ENCODE results near the gene RPH3AL. TPM values are rescaled to one million over a fixed set of nuclear protein-coding genes. Genes with fewer than 3 reads are reported as not detected.
A peak's percentile ranks its signal among the peaks of the same experiment; 100 is the strongest.
"Not testable (repeated sequence)": the region's sequence is repeated elsewhere in the genome, so short reads cannot be mapped to it uniquely, and the experiment has no call there.

The RPH3AL gene
- total and polyA plus RNA-seq, 4 donors = 4.7 to 5.9 (median 5.3) TPM

GRCh38 chr17:173166-173911 is 179.3 kb downstream of the RPH3AL start:
- no peaks in the 10 kb centered on the region for H3K9me3 ChIP-seq (ENCODE audit: control insufficient read depth, insufficient read depth, low read length)
- 75% methylated on average over 9 of the region's 10 CpGs for WGBS (ENCODE audit: insufficient coverage)
- DNase-seq (ENCODE audit: low read depth in 4 of 6, low spot score in 6 of 6) = peak in 1 of 6 donors; percentile 14
- no peak overlapping the region for H3K4me3 ChIP-seq (ENCODE audit: low read depth, low read length)
- H3K36me3 ChIP-seq (ENCODE audit: control insufficient read depth, insufficient read depth, low read length) = peaks cover 20% of the 10 kb centered on the region
- H3K27ac ChIP-seq (ENCODE audit: low read depth, low read length) = no peak overlapping the region
- H3K27me3 ChIP-seq (ENCODE audit: control insufficient read depth, insufficient read depth, low read length) = no peaks in the 10 kb centered on the region
- peaks cover 6% of the 10 kb centered on the region for H3K4me1 ChIP-seq (ENCODE audit: control insufficient read depth, insufficient read depth, low read length)

GRCh38 chr17:172401-172800 is 180.2 kb downstream of the RPH3AL start:
- Histone ChIP-seq H3K9me3 (ENCODE audit: control insufficient read depth, insufficient read depth, low read length) (no peaks in the 10 kb centered on the region), H3K4me3 (ENCODE audit: low read depth, low read length) (no peak overlapping the region), H3K4me1 (ENCODE audit: control insufficient read depth, insufficient read depth, low read length) (peaks cover 2% of the 10 kb centered on the region), H3K27ac (ENCODE audit: low read depth, low read length) (no peak overlapping the region), H3K27me3 (ENCODE audit: control insufficient read depth, insufficient read depth, low read length) (no peaks in the 10 kb centered on the region), H3K36me3 (ENCODE audit: control insufficient read depth, insufficient read depth, low read length) (peaks cover 18% of the 10 kb centered on the region)
- no peak for DNase-seq (ENCODE audit: low read depth in 4 of 6, low spot score in 6 of 6)
- WGBS (ENCODE audit: insufficient coverage) = 76% methylated on average over 11 of the region's 11 CpGs

- Histone ChIP-seq H3K27ac (ENCODE audit: low read depth, low read length) (no peak overlapping the region), H3K36me3 (ENCODE audit: control insufficient read depth, insufficient read depth, low read length) (peaks cover 18% of the 10 kb centered on the region), H3K4me3 (ENCODE audit: low read depth, low read length) (no peak overlapping the region), H3K27me3 (ENCODE audit: control insufficient read depth, insufficient read depth, low read length) (no peaks in the 10 kb centered on the region), H3K4me1 (ENCODE audit: control insufficient read depth, insufficient read depth, low read length) (no peaks in the 10 kb centered on the region), H3K9me3 (ENCODE audit: control insufficient read depth, insufficient read depth, low read length) (no peaks in the 10 kb centered on the region)
- DNase-seq (ENCODE audit: low read depth in 4 of 6, low spot score in 6 of 6) = no peak
- 91% methylated on average over 12 of the region's 13 CpGs for WGBS (ENCODE audit: insufficient coverage)
Observed at GRCh38 chr17:171871-172270, 180.7 kb downstream of the RPH3AL start.

GRCh38 chr17:170130-170670 is 182.4 kb downstream of the RPH3AL start:
- Histone ChIP-seq H3K4me3 (ENCODE audit: low read depth, low read length) (no peak overlapping the region), H3K9me3 (ENCODE audit: control insufficient read depth, insufficient read depth, low read length) (no peaks in the 10 kb centered on the region), H3K36me3 (ENCODE audit: control insufficient read depth, insufficient read depth, low read length) (peaks cover 28% of the 10 kb centered on the region), H3K4me1 (ENCODE audit: control insufficient read depth, insufficient read depth, low read length) (no peaks in the 10 kb centered on the region), H3K27me3 (ENCODE audit: control insufficient read depth, insufficient read depth, low read length) (no peaks in the 10 kb centered on the region), H3K27ac (ENCODE audit: low read depth, low read length) (no peak overlapping the region)
- WGBS (ENCODE audit: insufficient coverage) = 82% methylated on average over 5 of the region's 6 CpGs
- DNase-seq (ENCODE audit: low read depth in 4 of 6, low spot score in 6 of 6) = no peak

GRCh38 chr17:168614-169013 is 184.0 kb downstream of the RPH3AL start:
- 96% methylated on average over 4 of the region's 11 CpGs for WGBS (ENCODE audit: insufficient coverage)
- not testable (repeated sequence) for H3K27me3 ChIP-seq (ENCODE audit: control insufficient read depth, insufficient read depth, low read length); DNase-seq (ENCODE audit: low read depth in 4 of 6, low spot score in 6 of 6); H3K4me3 ChIP-seq (ENCODE audit: low read depth, low read length); H3K9me3 ChIP-seq (ENCODE audit: control insufficient read depth, insufficient read depth, low read length); H3K27ac ChIP-seq (ENCODE audit: low read depth, low read length)
- Histone ChIP-seq H3K4me1 (ENCODE audit: control insufficient read depth, insufficient read depth, low read length) (peaks cover 12% of the 10 kb centered on the region), H3K36me3 (ENCODE audit: control insufficient read depth, insufficient read depth, low read length) (peaks cover 40% of the 10 kb centered on the region)

- DNase-seq (ENCODE audit: low read depth in 4 of 6, low spot score in 6 of 6) = no peak
- Histone ChIP-seq H3K4me3 (ENCODE audit: low read depth, low read length) (no peak overlapping the region), H3K9me3 (ENCODE audit: control insufficient read depth, insufficient read depth, low read length) (no peaks in the 10 kb centered on the region), H3K4me1 (ENCODE audit: control insufficient read depth, insufficient read depth, low read length) (peaks cover 12% of the 10 kb centered on the region), H3K27ac (ENCODE audit: low read depth, low read length) (no peak overlapping the region), H3K27me3 (ENCODE audit: control insufficient read depth, insufficient read depth, low read length) (no peaks in the 10 kb centered on the region), H3K36me3 (ENCODE audit: control insufficient read depth, insufficient read depth, low read length) (peaks cover 55% of the 10 kb centered on the region)
- WGBS (ENCODE audit: insufficient coverage) = 92% methylated on average over 14 of the region's 14 CpGs
Observed at GRCh38 chr17:165939-166338, 186.7 kb downstream of the RPH3AL start.

GRCh38 chr17:164303-165235 is 188.0 kb downstream of the RPH3AL start:
- 40% methylated on average over 11 of the region's 16 CpGs for WGBS (ENCODE audit: insufficient coverage)

GRCh38 chr17:163514-164098 is 189.0 kb downstream of the RPH3AL start:
- 88% methylated on average over 11 of the region's 11 CpGs for WGBS (ENCODE audit: insufficient coverage)
- no peaks in the 10 kb centered on the region for H3K27me3 ChIP-seq (ENCODE audit: control insufficient read depth, insufficient read depth, low read length)

More at GRCh38 chr17:164303-165235, 188.0 kb downstream of the RPH3AL start:
- H3K4me3 ChIP-seq (ENCODE audit: low read depth, low read length) = no peak overlapping the region
- peaks cover 60% of the 10 kb centered on the region for H3K36me3 ChIP-seq (ENCODE audit: control insufficient read depth, insufficient read depth, low read length)
- no peaks in the 10 kb centered on the region for H3K27me3 ChIP-seq (ENCODE audit: control insufficient read depth, insufficient read depth, low read length)
- H3K4me1 ChIP-seq (ENCODE audit: control insufficient read depth, insufficient read depth, low read length) = peaks cover 12% of the 10 kb centered on the region
- no peak overlapping the region for H3K27ac ChIP-seq (ENCODE audit: low read depth, low read length)
- no peaks in the 10 kb centered on the region for H3K9me3 ChIP-seq (ENCODE audit: control insufficient read depth, insufficient read depth, low read length)
- DNase-seq (ENCODE audit: low read depth in 4 of 6, low spot score in 6 of 6) = peak in 5 of 6 donors; percentile 66 to 95 (median 71)

GRCh38 chr17:162689-163088 is 189.9 kb downstream of the RPH3AL start:
- H3K27ac ChIP-seq (ENCODE audit: low read depth, low read length) = no peak overlapping the region
- H3K4me1 ChIP-seq (ENCODE audit: control insufficient read depth, insufficient read depth, low read length) = peaks cover 12% of the 10 kb centered on the region
- H3K4me3 ChIP-seq (ENCODE audit: low read depth, low read length) = no peak overlapping the region
- H3K27me3 ChIP-seq (ENCODE audit: control insufficient read depth, insufficient read depth, low read length) = no peaks in the 10 kb centered on the region
- H3K9me3 ChIP-seq (ENCODE audit: control insufficient read depth, insufficient read depth, low read length) = no peaks in the 10 kb centered on the region
- H3K36me3 ChIP-seq (ENCODE audit: control insufficient read depth, insufficient read depth, low read length) = peaks cover 69% of the 10 kb centered on the region
- no peak for DNase-seq (ENCODE audit: low read depth in 4 of 6, low spot score in 6 of 6)
- 86% methylated on average over 11 of the region's 11 CpGs for WGBS (ENCODE audit: insufficient coverage)

More at GRCh38 chr17:163514-164098, 189.0 kb downstream of the RPH3AL start:
- DNase-seq (ENCODE audit: low read depth in 4 of 6, low spot score in 6 of 6) = no peak
- Histone ChIP-seq H3K4me3 (ENCODE audit: low read depth, low read length) (no peak overlapping the region), H3K4me1 (ENCODE audit: control insufficient read depth, insufficient read depth, low read length) (peaks cover 12% of the 10 kb centered on the region), H3K27ac (ENCODE audit: low read depth, low read length) (no peak overlapping the region), H3K36me3 (ENCODE audit: control insufficient read depth, insufficient read depth, low read length) (peaks cover 60% of the 10 kb centered on the region), H3K9me3 (ENCODE audit: control insufficient read depth, insufficient read depth, low read length) (no peaks in the 10 kb centered on the region)

All from spinal cord (tissue), 10 donors.